SU-DHL-6 (cell line): Measurements from ENCODE around the gene MEGF6.

Experiments used
- H2AFZ ChIP-seq: fragments of 200-600 bp; sonication (generic); 2 replicates; pipeline ENCODE4 v1.6.1; 2014; ENCODE audit warnings: low read depth, mild to moderate bottlenecking, moderate library complexity, mixed read lengths, antibody characterized with exemption, low read length; ENCODE audit not compliant: severe bottlenecking
- H3F3A ChIP-seq: fragments of 200-600 bp; shearing (Covaris generic); 2 replicates; pipeline ENCODE4 v1.6.0; 2016; ENCODE audit warnings: antibody characterized with exemption, mild to moderate bottlenecking; ENCODE audit not compliant: insufficient read depth
- H3K27ac ChIP-seq: fragments of 200-600 bp; sonication (generic); 2 replicates; pipeline ENCODE4 v1.5.1; 2016; ENCODE audit warnings: low read depth, mild to moderate bottlenecking, low read length, moderate library complexity, mixed read lengths
- H3K27me3 ChIP-seq: fragments of 200-600 bp; sonication (generic), shearing (Covaris generic); 2 replicates; pipeline ENCODE4 v1.6.0; 2014; ENCODE audit warnings: mild to moderate bottlenecking, low read length
- H3K36me3 ChIP-seq: fragments of 200-600 bp; sonication (generic); 2 replicates; pipeline ENCODE4 v1.6.1; 2014; ENCODE audit warnings: mild to moderate bottlenecking, low read length, mixed read lengths
- H3K4me2 ChIP-seq: fragments of 300-600, 200-600 bp; shearing (Covaris generic), sonication (generic); 2 replicates; pipeline ENCODE4 v1.6.0; 2014; ENCODE audit warnings: low read length, low read depth, mild to moderate bottlenecking; ENCODE audit not compliant: poor library complexity, severe bottlenecking
- H3K4me3 ChIP-seq: fragments of 200-600 bp; sonication (generic); 2 replicates; pipeline ENCODE4 v1.5.1; 2014; ENCODE audit warnings: antibody characterized with exemption, low read length, mild to moderate bottlenecking, mixed read lengths; ENCODE audit not compliant: insufficient read depth, poor library complexity, severe bottlenecking
- H3K79me2 ChIP-seq: fragments of 200-600 bp; sonication (generic); 2 replicates; pipeline ENCODE4 v1.6.1; 2014; ENCODE audit warnings: mild to moderate bottlenecking, low read length, moderate library complexity; ENCODE audit not compliant: insufficient read depth
- H3K9ac ChIP-seq: fragments of 200-600 bp; sonication (generic); 2 replicates; pipeline ENCODE4 v1.7.0; 2014; ENCODE audit warnings: mild to moderate bottlenecking, low read length
- H3K9me2 ChIP-seq: fragments of 200-600 bp; sonication (generic); replicated peaks from 2 replicates; pipeline ENCODE4 v1.6.1; 2014; ENCODE audit warnings: low read length; ENCODE audit not compliant: insufficient read depth
- H3K9me3 ChIP-seq: fragments of 200-600 bp; sonication (generic); 2 replicates; pipeline ENCODE4 v1.6.1; 2014; ENCODE audit warnings: low read length, mixed read lengths; ENCODE audit not compliant: insufficient read depth
- H4K20me1 ChIP-seq: fragments of 200-600 bp; sonication (generic); 2 replicates; pipeline ENCODE4 v1.6.1; 2014; ENCODE audit warnings: low read depth, mild to moderate bottlenecking, antibody characterized with exemption, low read length, moderate library complexity, mixed read lengths
- CTCF ChIP-seq: fragments of 200-600 bp; sonication (generic); IDR thresholded peaks from one replicate; pipeline ENCODE4 v1.5.1; 2017; ENCODE audit warnings: antibody characterized with exemption, mild to moderate bottlenecking, low read length, moderate library complexity; ENCODE audit not compliant: insufficient read depth, poor library complexity, severe bottlenecking
- EZH2phosphoT487 ChIP-seq: fragments of 200-600 bp; sonication (generic), shearing (Covaris generic); conservative IDR thresholded peaks from 2 replicates; pipeline ENCODE4 v1.6.1; 2018; ENCODE audit warnings: mild to moderate bottlenecking, antibody characterized with exemption, low read length, moderate library complexity, mixed read lengths

The MEGF6 gene

GRCh38 chr1:3469104-3469848 is 142.0 kb downstream of the MEGF6 start:
- H3K4me2 ChIP-seq = no peak overlapping the region
- H3K27me3 ChIP-seq = no peaks in the 10 kb centered on the region
- no peaks in the 10 kb centered on the region for H3K9me2 ChIP-seq
- H3K9me3 ChIP-seq = no peaks in the 10 kb centered on the region
- H3K36me3 ChIP-seq = no peaks in the 10 kb centered on the region
- no peak overlapping the region for H3K4me3 ChIP-seq
- no peaks in the 10 kb centered on the region for H3F3A ChIP-seq
- TF ChIP-seq EZH2phosphoT487 (no peak), CTCF (no peak)
- no peak overlapping the region for H3K27ac ChIP-seq
- no peaks in the 10 kb centered on the region for H3K79me2 ChIP-seq
- H3K9ac ChIP-seq = no peak overlapping the region
- H4K20me1 ChIP-seq = no peaks in the 10 kb centered on the region
- no peak overlapping the region for H2AFZ ChIP-seq

GRCh38 chr1:3468236-3469103 is 142.8 kb downstream of the MEGF6 start:
- Histone ChIP-seq H4K20me1 (no peaks in the 10 kb centered on the region), H3K9me2 (no peaks in the 10 kb centered on the region), H3K27ac (no peak overlapping the region), H3K4me2 (no peak overlapping the region), H3K36me3 (no peaks in the 10 kb centered on the region), H3K9ac (no peak overlapping the region), H3K27me3 (no peaks in the 10 kb centered on the region), H3K9me3 (no peaks in the 10 kb centered on the region), H3K4me3 (no peak overlapping the region), H3F3A (no peaks in the 10 kb centered on the region), H2AFZ (no peak overlapping the region), H3K79me2 (no peaks in the 10 kb centered on the region)
- TF ChIP-seq CTCF = no peak
- TF ChIP-seq EZH2phosphoT487 = no peak

GRCh38 chr1:3467096-3468036 is 143.9 kb downstream of the MEGF6 start:
- no peaks in the 10 kb centered on the region for H3K9me3 ChIP-seq
- no peaks in the 10 kb centered on the region for H3K79me2 ChIP-seq
- H3K4me3 ChIP-seq = no peak overlapping the region
- H3K9ac ChIP-seq = no peak overlapping the region
- H3K9me2 ChIP-seq = no peaks in the 10 kb centered on the region
- H3K4me2 ChIP-seq = no peak overlapping the region
- no peaks in the 10 kb centered on the region for H3K27me3 ChIP-seq
- H2AFZ ChIP-seq = no peak overlapping the region
- no peaks in the 10 kb centered on the region for H3K36me3 ChIP-seq
- no peak for TF ChIP-seq CTCF
- no peak for TF ChIP-seq EZH2phosphoT487
- H3F3A ChIP-seq = no peaks in the 10 kb centered on the region
- H4K20me1 ChIP-seq = no peaks in the 10 kb centered on the region
- no peak overlapping the region for H3K27ac ChIP-seq
